GM08714 (cell line): ENCODE measurements around the gene OR2M4.
"Not testable (repeated sequence)": the region's sequence is repeated elsewhere in the genome, so short reads cannot be mapped to it uniquely, and the experiment has no call there.

Source experiments
- H3K4me3 ChIP-seq: fragments of 200-500 bp; sonication (Bioruptor generic); 2 replicates; pipeline ENCODE4 v1.5.1; 2014; ENCODE audit warnings: mild to moderate bottlenecking, low read length, inconsistent platforms
- ZNF274 ChIP-seq: IDR thresholded peaks from 2 replicates; pipeline ENCODE4 v1.6.1; 2012; ENCODE audit warnings: mild to moderate bottlenecking, low read depth, low read length

Gene OR2M4

GRCh38 chr1:248231117-248231516 lies at the start of gene OR2M4:
TSS of gene OR2M4 (plus strand) at chr1:248231417. CDS start at chr1:248238929, 7,512 bp downstream.
- TF ChIP-seq ZNF274 = no peak
- no peak within 1 kb of the TSS for H3K4me3 ChIP-seq

DNA sequence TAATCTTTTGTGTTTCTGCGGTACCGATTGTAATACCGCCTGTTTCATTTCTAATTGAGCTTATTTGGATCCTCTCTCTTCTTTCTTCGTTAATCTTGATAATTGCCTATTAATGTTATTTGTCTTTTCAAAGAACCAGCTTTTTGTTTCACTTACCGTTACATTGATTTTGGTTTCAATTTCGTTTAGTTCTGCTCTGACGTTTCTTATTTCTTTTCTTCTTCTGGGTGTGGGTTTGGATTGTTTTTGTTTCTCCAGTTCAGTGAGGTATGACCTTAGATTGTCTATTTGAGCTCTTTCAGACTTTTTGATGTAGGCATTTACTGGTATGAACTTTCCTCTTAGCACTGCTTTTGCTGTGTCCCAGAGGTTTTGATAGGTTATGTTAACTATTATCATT lies 47.2 kb upstream of the OR2M4 start:
- TF ChIP-seq ZNF274 = no peak
- no peak overlapping the region for H3K4me3 ChIP-seq

- H3K4me3 ChIP-seq = no peak overlapping the region
- no peak for TF ChIP-seq ZNF274
Measured at GRCh38 chr1:248187363-248187762, 43.9 kb upstream of the OR2M4 start.

- no peak for TF ChIP-seq ZNF274
- no peak overlapping the region for H3K4me3 ChIP-seq
Measured at GRCh38 chr1:248189026-248189425, 42.2 kb upstream of the OR2M4 start.

- no peak for TF ChIP-seq ZNF274
- H3K4me3 ChIP-seq = no peak overlapping the region
Measured at GRCh38 chr1:248194117-248194516, 37.1 kb upstream of the OR2M4 start.

DNA sequence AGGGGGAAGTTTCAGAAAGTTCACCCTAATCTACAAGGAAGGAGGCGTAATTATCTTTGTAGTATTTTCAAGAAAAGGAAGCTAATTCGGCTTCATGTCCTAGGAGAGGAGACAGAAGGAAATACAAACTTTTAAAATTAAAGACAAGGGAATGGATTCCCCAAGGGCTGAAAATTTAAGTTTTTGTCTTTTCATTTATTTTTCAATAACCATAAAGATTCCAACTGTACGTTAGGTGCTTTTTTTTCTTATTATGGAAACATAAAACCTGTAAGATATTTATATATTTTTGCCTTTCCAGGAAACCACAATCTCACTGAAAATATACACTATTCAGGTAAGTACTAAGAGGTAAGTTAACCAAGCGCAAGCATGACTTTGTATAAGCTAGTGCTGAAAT lies 34.3 kb upstream of the OR2M4 start, which contains the start of gene OR2M3:
OR2M3 (plus strand) TSS at position 301 of the 400 bp plus-strand sequence. CDS start 5,803 bp downstream, outside the sequence.
- no peak for TF ChIP-seq ZNF274
- H3K4me3 ChIP-seq = no peak within 1 kb of the TSS

GRCh38 chr1:248215880-248216279 lies 15.3 kb upstream of the OR2M4 start:
- TF ChIP-seq ZNF274 = no peak
- no peak overlapping the region for H3K4me3 ChIP-seq

DNA sequence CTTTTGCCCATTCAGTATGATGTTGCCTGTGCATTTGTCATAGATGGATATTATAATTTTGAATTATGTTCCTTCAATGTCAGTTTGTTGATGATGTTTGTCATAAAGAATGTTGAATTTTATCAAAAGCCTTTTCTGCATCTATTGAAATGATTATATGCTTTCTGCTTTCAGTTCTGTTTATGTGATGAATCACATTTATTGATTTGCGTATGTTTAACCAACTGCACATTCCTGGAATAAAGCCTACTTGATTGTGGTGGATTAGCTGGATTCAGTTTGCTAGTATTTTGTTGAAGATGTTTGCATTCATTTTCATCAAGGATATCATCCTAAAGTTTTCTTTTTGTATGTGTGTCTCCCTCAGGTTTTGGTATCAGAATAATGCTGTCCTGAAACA lies 5.7 kb upstream of the OR2M4 start:
- no peak overlapping the region for H3K4me3 ChIP-seq

GRCh38 chr1:248229360-248229908 lies 1.8 kb upstream of the OR2M4 start:
- no peak for TF ChIP-seq ZNF274
- no peak overlapping the region for H3K4me3 ChIP-seq

More for the DNA sequence above, 5.7 kb upstream of the OR2M4 start:
- no peak for TF ChIP-seq ZNF274

GRCh38 chr1:248239478-248239877 lies 8.3 kb downstream of the OR2M4 start:
- H3K4me3 ChIP-seq = no peak overlapping the region
- TF ChIP-seq ZNF274 = no peak

DNA sequence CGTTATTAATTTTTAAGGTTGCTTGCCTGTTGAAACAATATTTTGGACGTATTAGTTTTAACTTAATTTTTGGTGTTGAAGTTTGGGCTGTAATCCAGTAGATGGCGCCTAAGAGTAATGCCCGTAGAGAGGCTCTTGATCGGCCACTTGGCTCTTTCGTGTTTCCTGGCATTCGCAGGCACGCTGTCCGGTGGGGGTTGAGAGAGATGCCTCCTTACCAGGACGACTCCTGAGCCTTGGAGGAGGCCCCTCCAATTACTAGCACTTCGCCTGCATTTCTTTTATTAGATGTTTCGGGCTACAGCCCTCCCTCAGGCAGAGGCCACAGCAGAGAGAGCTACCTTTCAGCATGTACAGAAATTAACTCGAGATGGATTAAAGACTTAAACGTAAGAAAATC lies 12.0 kb downstream of the OR2M4 start:
- no peak for TF ChIP-seq ZNF274
- H3K4me3 ChIP-seq = no peak overlapping the region

DNA sequence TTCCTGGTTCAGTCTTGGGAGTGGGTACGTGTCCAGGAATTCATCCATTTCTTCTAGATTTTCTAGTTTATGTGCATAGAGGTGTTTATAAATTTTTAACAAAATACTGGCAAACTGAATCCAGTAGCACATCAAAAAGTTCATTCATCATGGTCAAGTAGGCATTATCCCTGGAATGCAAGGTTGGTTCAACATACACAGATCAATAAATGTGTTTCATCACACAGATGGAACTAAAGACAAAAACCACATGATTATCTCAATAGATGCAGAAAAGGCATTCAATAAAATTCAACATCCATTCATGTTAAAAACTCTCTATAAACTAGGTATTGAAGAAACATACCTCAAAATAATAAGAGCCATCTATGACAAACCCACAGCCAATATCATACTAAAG lies 28.1 kb downstream of the OR2M4 start:
- H3K4me3 ChIP-seq = not testable (repeated sequence)

GRCh38 chr1:248268178-248268577 lies 37.0 kb downstream of the OR2M4 start:
- no peak overlapping the region for H3K4me3 ChIP-seq
- no peak for TF ChIP-seq ZNF274

GRCh38 chr1:248273225-248273624 lies 42.0 kb downstream of the OR2M4 start:
- H3K4me3 ChIP-seq = not testable (repeated sequence)

GRCh38 chr1:248277876-248278275 lies 46.7 kb downstream of the OR2M4 start, which contains the start of gene OR2T33:
TSS of gene OR2T33 (minus strand) at chr1:248277976. CDS start at chr1:248273814, 4,162 bp downstream.
- no peak within 1 kb of the TSS for H3K4me3 ChIP-seq
- TF ChIP-seq ZNF274 = no peak

DNA sequence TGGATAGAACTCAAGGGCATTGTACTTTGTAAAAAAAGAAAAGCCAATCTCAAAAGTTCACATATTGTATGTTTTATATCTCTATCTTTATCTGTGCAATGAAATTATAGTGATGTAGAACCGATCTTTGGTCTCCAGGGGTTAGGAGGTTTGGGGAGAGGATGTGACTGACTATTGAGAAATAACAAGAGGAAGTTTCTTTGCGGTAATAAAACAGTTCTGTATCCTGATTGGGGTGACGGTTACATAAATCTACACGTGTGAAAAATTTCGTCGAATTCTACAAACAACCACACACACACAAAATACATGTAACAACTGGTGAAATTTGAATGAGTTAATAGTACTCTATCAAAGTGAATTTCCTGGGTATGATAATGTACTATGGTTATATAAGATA lies 57.2 kb downstream of the OR2M4 start:
- TF ChIP-seq ZNF274 = no peak

More for the DNA sequence above, 57.2 kb downstream of the OR2M4 start:
- no peak overlapping the region for H3K4me3 ChIP-seq
